Heart left ventricle (tissue), 16 donors: ENCODE measurements around the gene NPFFR1. TPM values are rescaled to one million over a fixed set of nuclear protein-coding genes. Genes with fewer than 3 reads are reported as not detected.

Source experiments
- ATAC-seq, 4 donors: fragments of 200-7000 bp; cut with Tn5 transposase; one replicate each; pipeline ENCODE4 v1.9.1; 2020 to 2022; ENCODE audit warnings: moderate library complexity in 4 of 4, mild to moderate bottlenecking in 3 of 4, moderate number of reproducible peaks in 1 of 4
- DNase-seq, 5 donors: peaks; one replicate each; pipeline ENCODE4 v3.0.0-alpha.2; 2020
- H3K27ac ChIP-seq, 12 donors: fragments of 200-600 bp; sonication (generic) in 4 of 12; one replicate each; pipeline versions ENCODE4 v1.5.0 to v1.8.0; 2016 to 2022; ENCODE audit warnings: mild to moderate bottlenecking in 2 of 12
- H3K27me3 ChIP-seq, 9 donors: fragments of 200-600 bp; sonication (generic) in 2 of 9; one replicate each; pipeline versions ENCODE4 v1.5.1 to v1.8.0; 2016 to 2022; ENCODE audit warnings: mild to moderate bottlenecking in 3 of 9
- H3K36me3 ChIP-seq, 9 donors: fragments of 200-600 bp; sonication (generic) in 2 of 9; one replicate each; pipeline versions ENCODE4 v1.5.0 to v1.8.0; 2018 to 2022; ENCODE audit warnings: mild to moderate bottlenecking in 2 of 9
- H3K4me1 ChIP-seq, 12 donors: fragments of 200-600 bp; sonication (generic) in 4 of 12; one replicate each; pipeline versions ENCODE4 v1.5.0 to v1.8.0; 2016 to 2022; ENCODE audit warnings: mild to moderate bottlenecking in 3 of 12
- H3K4me3 ChIP-seq, 12 donors: fragments of 200-600 bp; sonication (generic) in 4 of 12; one replicate each; pipeline versions ENCODE4 v1.5.0 to v1.8.0; 2017 to 2022; ENCODE audit warnings: mild to moderate bottlenecking in 9 of 12, moderate library complexity in 4 of 12
- H3K9me3 ChIP-seq, 12 donors: fragments of 200-600 bp; sonication (generic) in 4 of 12; one replicate each; pipeline versions ENCODE4 v1.5.0 to v1.8.0; 2016 to 2022; ENCODE audit warnings: mild to moderate bottlenecking in 1 of 12
- POLR2A ChIP-seq, 2 donors: fragments of 450-650 bp; IDR thresholded peaks; one replicate each; pipeline ENCODE4 v1.6.1; 2017; ENCODE audit warnings: antibody characterized with exemption in 2 of 2, mild to moderate bottlenecking in 2 of 2, moderate library complexity in 2 of 2
- WGBS, 4 donors: extraction: QIAGEN DNeasy Blood & Tissue Kit in 2 of 4; methylation state at CpG; one replicate each; pipeline versions ENCODE4 v1.1.5 to v1.1.7; 2013 to 2018; 5-methylcytosine and 5-hydroxymethylcytosine counted together
- intact Hi-C, 10 donors: fragments of 100-400 bp; cut with DNase I; formaldehyde crosslinking; loops; one replicate each; pipeline versions ENCODE4 v1.11.1 to v1.14.2; 2022
- polyA plus RNA-seq, 2 donors: library from polyadenylated mRNA; stranded (reverse); fragments of 200-250 nt; gene quantifications; one replicate each; pipeline ENCODE4 v1.2.3, GENCODE V29; 2013
- total RNA-seq, 9 donors: library from RNA; depleted of rRNA in 2 of 9; stranded (reverse); fragments of >200 nt in 2 of 9; fragmentation: NEBNext Ultra II Directional in 3 of 9; extraction: Animal tissue kit (Norgen Biotek cat#: 25700) in 3 of 9; gene quantifications; one replicate each; pipeline versions ENCODE4 v1.1.0 to v1.2.4, GENCODE V29; 2016 to 2023
- TF ChIP-seq, protein P1 (sequence below), 12 donors: fragments of 200-600 bp; sonication (generic) in 4 of 12; IDR thresholded peaks; one replicate each; pipeline versions ENCODE4 v1.5.0 to v1.8.0; 2018 to 2022; ENCODE audit warnings: antibody characterized with exemption in 12 of 12, mild to moderate bottlenecking in 5 of 12
- donor health status: ischemic (EF 13 %, LVEDD 7.1; RV severe dilation, severe dysfunction).
- donor health status: healthy with polysubstance abuse.
- donor health status: DM: no; HTN: yes; CAD: no.
- donor health status: DM: no; HTN: no; CAD: no.
- donor health status: ischemic (EF 25% LVEDD 6.9; RV normal size, moderate dysfunction).
- donor health status: ischemic (EF 25% LVEDD 5.7; RV mildly dilated, moderate dysfunction).
- donor health status: healthy.
- donor health status: DM: yes; HTN: yes; CAD: no.
- donor health status: ischemic (EF 35%, LVEDD 5.7; RV mildly dilated, moderate dysfunction).
- donor health status: nonischemic (EF 11% LVEDD 7.7; RV severe dilation, severe dysfunction).
- donor health status: DM: yes; HTN: yes; CAD: no.
- donor health status: PGD.
- donor health status: ischemic (EF 29% LVEDD 5.4; RV normal size, mild dysfunction).
- donor health status: nonischemic (EF 23%, LVEDD 6.1; RV moderate dilation, normal function).

NPFFR1 gene
- total and polyA plus RNA-seq, 11 donors, result 0.52 TPM; not detected in 10

DNA sequence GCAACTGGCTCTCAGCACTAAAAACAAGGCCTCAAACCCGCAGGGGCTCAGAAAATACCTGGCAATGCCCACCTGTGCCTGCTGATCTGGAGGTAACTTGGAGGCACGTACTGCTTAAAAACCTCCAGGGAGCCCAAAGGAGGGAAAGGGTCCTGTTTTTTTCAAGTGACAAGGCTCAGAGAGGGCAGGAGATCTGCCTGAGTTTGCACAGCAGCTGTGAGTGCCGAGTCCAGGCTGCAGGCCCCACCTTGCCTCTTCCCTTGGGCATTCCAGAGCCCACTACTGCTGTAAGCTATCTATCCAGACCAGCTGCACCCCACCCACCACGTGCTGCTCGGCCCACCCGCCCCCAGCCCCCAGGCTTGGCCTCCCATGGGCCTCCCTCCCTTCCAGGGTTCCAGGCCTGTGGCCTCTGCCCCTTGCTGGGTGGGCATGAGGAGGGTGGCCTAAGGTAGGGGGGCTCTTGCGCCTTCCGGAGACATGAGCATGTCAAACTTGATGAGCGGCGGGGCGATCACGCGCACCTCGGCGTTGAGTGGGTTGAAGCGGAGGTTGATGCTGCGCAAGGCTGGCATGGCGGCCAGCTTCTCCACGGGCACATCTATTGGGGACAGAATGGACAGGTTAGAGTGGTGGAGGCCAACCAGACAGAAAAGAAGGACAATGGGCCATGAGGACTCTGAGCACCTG is 17.2 kb upstream of the NPFFR1 start:
- Histone ChIP-seq H3K4me3 (no peak overlapping the region), H3K27ac (peak overlapping the region in 1 of 12 donors; percentile 76), H3K36me3 (peaks cover 0 to 4% (median 0%) of the 10 kb centered on the region in 9 donors), H3K27me3 (no peaks in the 10 kb centered on the region), H3K9me3 (no peaks in the 10 kb centered on the region), H3K4me1 (peaks cover 5 to 25% (median 14%) of the 10 kb centered on the region in 12 donors)
- no peak for TF ChIP-seq POLR2A (IDR thresholded peaks at IDR 0.05)
- TF ChIP-seq, protein P1, sequence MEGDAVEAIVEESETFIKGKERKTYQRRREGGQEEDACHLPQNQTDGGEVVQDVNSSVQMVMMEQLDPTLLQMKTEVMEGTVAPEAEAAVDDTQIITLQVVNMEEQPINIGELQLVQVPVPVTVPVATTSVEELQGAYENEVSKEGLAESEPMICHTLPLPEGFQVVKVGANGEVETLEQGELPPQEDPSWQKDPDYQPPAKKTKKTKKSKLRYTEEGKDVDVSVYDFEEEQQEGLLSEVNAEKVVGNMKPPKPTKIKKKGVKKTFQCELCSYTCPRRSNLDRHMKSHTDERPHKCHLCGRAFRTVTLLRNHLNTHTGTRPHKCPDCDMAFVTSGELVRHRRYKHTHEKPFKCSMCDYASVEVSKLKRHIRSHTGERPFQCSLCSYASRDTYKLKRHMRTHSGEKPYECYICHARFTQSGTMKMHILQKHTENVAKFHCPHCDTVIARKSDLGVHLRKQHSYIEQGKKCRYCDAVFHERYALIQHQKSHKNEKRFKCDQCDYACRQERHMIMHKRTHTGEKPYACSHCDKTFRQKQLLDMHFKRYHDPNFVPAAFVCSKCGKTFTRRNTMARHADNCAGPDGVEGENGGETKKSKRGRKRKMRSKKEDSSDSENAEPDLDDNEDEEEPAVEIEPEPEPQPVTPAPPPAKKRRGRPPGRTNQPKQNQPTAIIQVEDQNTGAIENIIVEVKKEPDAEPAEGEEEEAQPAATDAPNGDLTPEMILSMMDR (IDR thresholded peaks at IDR 0.05), result no peak
- no peak for ATAC-seq
- 96 to 98% (median 97%) methylated on average over 15 to 19 of the region's 19 CpGs for WGBS, 4 donors
- no peak for DNase-seq
- intact Hi-C loops, result no loop called here

DNA sequence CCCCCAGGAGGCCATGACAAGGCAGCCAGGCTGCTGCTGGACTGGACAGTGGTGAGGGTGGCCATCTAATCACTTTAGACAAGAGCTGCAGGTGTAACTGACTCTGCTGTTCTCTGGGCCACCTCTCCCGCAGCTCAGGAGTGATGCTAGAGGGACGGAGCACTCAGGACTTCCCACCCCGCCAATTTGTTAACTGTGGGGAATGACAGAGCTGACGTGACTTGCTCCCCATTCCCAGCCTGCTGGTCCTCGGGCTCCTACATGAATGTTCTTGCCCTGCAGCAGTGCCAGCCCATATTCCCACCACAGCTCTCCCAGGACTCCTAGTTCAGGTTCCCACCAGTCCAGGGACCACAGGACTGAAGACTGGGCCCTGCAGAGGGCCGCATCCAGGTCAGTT is 16.7 kb upstream of the NPFFR1 start:
- Histone ChIP-seq H3K9me3 (no peaks in the 10 kb centered on the region), H3K36me3 (peaks cover 0 to 4% (median 0%) of the 10 kb centered on the region in 9 donors), H3K4me3 (no peak overlapping the region), H3K27me3 (no peaks in the 10 kb centered on the region), H3K27ac (no peak overlapping the region), H3K4me1 (peaks cover 7 to 31% (median 18%) of the 10 kb centered on the region in 12 donors)
- intact Hi-C loops, result no loop called here
- DNase-seq (no peak), ATAC-seq (no peak)
- 92 to 99% (median 95%) methylated on average over 3 to 6 of the region's 6 CpGs for WGBS, 4 donors
- TF ChIP-seq, protein P1 (IDR thresholded peaks at IDR 0.05), result no peak
- no peak for TF ChIP-seq POLR2A (IDR thresholded peaks at IDR 0.05)

DNA sequence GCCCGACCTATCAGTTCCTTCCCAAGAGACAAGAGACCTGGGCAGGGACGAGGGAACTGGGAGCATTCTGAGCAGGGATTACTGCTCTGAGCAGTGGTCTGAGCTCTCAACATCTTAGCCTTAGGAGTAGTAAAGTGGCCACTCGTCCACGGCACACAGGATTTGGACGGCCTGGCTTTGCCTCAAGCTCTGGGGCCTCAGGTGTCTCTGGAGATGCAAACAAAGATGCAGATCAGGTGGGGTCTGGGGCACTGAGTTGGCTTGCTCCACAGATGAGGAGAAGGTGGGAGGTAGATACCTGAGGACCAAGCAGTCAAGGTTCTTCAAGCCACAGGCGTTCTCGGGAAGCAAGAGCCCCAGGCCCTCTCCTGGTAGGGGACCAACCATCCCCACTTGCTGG is 16.1 kb upstream of the NPFFR1 start:
- no peak overlapping the region for H3K4me3 ChIP-seq
- no peak overlapping the region for H3K27ac ChIP-seq
- H3K27me3 ChIP-seq, result no peaks in the 10 kb centered on the region
- no peaks in the 10 kb centered on the region for H3K9me3 ChIP-seq
- H3K36me3 ChIP-seq, result peaks cover 0 to 4% (median 0%) of the 10 kb centered on the region in 9 donors
- H3K4me1 ChIP-seq, result peaks cover 7 to 34% (median 18%) of the 10 kb centered on the region in 12 donors
- intact Hi-C loops, result loop anchor here in 1 of 10 donors (5.0 kb wide), 1 partner anchor 32 kb away; no protein-coding TSS in a partner anchor
- ATAC-seq (no peak), DNase-seq (no peak)
- 87 to 98% (median 95%) methylated on average over 6 to 7 of the region's 7 CpGs for WGBS, 4 donors
- TF ChIP-seq, protein P1 (IDR thresholded peaks at IDR 0.05), result no peak
- TF ChIP-seq POLR2A (IDR thresholded peaks at IDR 0.05), result no peak

DNA sequence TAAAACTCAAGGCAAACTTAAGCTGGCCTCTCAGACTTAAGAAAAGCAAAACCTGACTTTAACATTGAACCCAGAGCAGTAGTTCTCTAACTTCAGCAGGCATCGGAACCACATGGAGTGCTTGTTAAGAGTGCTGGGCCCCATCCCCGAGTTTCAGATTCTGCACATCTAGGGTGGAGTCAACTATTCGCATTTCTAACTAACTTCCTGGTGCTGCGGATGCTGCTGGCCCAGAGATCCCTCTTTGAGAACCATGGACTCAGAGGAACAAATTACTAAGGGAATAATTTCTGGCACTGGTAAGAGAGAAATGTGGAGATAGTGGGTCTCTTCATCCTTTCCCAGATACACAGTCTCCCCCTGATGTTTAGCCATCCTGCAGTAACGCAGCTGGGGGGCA is 14.6 kb upstream of the NPFFR1 start:
- TF ChIP-seq, protein P1 (IDR thresholded peaks at IDR 0.05), result no peak
- no peak for TF ChIP-seq POLR2A (IDR thresholded peaks at IDR 0.05)
- ATAC-seq (no peak), DNase-seq (no peak)
- WGBS, 4 donors, result 54 to 75% (median 72%) methylated on average over 5 of the region's 5 CpGs
- Histone ChIP-seq H3K27ac (no peak overlapping the region), H3K36me3 (peaks cover 0 to 4% (median 0%) of the 10 kb centered on the region in 9 donors), H3K4me3 (no peak overlapping the region), H3K9me3 (no peaks in the 10 kb centered on the region), H3K4me1 (peaks cover 7 to 34% (median 18%) of the 10 kb centered on the region in 12 donors), H3K27me3 (no peaks in the 10 kb centered on the region)
- intact Hi-C loops, result loop anchor here in 1 of 10 donors (5.0 kb wide), 1 partner anchor 34 kb away; no protein-coding TSS in a partner anchor
